CD4-positive, alpha-beta T cell treated with Interleukin-17A for 1 hour (primary cell): ENCODE measurements around the gene UHRF2.
"Not testable (repeated sequence)": the region's sequence is repeated elsewhere in the genome, so short reads cannot be mapped to it uniquely, and the experiment has no call there.

Experiments
- DNase-seq: peaks from one replicate; pipeline ENCODE4 v3.0.0-alpha.2; 2020

UHRF2 gene

GRCh38 chr9:6489099-6489498, 76.1 kb downstream of the UHRF2 start:
- DNase-seq: no peak

DNA sequence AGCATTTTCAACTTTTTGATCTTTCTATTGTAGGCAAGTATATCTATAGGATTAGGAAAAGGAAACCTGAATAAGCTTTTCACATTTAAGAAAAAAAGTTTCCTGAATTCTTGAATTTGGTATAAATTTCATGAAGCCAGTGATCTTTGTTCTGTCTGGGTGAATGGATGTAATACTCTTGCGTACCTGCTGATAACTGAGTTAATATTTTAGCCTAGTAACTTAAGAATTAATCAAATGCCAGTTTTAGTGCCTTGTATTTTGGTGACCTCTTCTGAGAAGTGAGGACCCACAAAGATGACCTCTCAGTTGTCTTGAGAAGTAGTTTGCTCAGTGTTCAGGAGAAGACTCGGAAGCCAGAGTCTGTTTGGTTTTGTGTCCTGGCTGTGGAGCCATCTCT, 77.9 kb downstream of the UHRF2 start:
- no peak for DNase-seq

DNA sequence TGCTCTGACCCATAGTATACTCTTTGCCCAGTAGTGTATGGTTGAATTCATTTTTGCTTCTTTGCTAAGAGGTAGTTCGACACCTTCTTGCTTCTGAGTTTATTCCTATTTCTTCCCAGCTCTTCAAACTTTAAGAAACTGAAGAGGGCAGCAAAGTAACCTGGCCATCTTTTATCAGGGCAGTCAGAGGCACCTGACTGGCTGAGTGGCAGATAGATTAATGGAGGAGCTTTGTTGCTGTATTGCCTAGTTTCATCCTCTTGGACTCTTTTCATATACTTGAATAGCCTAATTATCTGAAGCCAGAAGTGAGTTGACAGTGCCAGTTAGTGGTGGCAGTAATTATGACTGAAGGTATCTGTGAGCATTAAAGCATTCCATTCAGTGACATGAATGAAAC, 82.5 kb downstream of the UHRF2 start:
- DNase-seq: no peak

DNA sequence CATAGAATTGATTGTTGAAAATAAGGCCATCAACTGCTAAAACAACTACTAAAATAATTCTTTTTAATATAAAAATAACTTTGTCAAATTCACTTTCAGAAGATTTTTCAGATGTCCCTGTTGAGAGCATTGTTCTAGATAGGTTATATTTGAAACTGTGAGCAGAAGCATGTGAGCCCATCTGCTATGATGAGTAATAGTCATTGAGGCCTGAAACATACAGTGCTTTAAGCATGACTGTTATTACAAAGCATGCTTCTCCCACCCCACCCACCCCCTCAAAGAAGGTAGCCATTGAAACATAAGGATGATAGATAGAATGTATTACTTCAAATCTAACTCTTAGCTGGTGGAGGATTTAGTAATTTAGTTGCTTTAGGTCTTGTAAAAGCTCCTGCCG, 86.0 kb downstream of the UHRF2 start:
- no peak for DNase-seq

DNA sequence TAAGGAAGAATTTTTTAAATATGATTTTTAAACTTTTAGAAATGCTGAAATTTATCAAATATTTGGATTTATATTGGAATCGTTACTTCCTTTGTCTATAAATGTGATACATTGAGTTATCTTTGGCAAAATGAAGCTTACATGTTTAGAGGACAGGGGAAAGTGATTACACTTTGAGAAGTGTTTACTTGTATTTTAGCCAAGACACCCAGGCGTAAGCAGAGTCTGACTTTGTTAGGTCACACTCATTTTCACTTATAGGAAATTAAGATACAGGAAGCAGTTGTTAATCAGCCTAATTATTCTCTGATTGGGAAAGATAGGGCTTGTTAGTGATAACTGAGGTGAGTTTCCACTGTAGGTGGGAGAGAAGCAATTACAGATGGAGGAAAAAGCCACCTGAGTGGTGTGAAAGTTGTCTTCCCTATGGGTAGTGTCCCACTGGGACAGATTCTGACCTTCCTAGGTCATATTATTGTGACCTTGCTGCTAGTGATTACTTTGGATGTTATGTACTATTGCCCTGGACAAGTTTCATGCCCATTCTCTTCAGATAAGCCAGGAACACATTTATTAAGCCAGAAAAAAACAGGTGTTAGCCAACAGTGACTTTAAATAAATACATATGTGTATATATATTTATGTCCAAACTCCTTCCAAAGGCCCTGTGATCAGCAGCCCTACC, 88.7 kb downstream of the UHRF2 start:
- DNase-seq: no peak

DNA sequence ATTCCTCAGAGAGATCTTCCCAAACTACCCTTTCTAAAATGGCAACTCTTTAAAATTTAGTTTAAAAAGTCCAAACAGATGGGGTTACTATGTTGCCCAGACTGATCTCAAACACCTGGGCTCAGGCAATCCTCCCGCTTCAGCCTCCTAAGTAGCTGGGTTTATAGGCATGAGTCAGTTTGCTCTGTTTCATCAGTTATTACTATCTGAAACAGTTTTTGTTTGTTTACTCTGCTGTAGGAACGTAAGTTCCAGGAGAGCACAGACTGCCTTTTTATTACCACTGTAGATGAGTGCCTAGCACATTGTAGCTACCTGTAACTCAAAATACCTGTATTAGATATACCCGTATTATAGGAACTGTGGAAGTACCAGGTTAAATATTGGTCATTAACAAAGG, 89.4 kb downstream of the UHRF2 start:
- no peak for DNase-seq

GRCh38 chr9:6506571-6506970, 93.6 kb downstream of the UHRF2 start:
- no peak for DNase-seq

DNA sequence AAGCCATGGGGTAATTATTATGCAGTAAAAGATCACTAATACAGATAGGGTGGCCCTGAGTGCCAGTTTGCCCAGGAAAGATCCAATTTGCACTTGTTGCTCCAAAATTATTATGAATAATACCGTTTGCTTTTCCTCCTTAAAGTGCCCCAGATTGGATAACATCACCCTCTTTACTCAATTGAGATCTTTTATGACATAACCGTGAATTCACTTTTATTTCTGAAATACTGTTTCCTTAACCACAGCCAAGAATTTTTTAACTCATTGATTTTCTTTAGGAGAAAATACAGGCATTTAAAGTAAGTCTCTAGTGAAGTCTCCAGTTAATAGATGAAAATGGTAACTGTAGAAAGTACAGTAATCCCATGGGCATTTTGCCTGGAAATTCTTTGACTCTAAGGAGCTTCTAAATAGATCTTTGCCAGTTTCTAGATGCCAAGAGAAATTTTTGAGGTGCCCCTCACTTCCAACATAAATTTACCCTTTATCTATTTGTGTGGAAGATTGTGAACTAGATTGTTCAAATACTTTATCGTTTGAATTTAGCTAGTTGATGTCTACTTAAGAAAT, 99.2 kb downstream of the UHRF2 start:
- no peak for DNase-seq

- DNase-seq: no peak
These were observed 109.3 kb downstream of the UHRF2 start for GRCh38 chr9:6522263-6522662.

DNA sequence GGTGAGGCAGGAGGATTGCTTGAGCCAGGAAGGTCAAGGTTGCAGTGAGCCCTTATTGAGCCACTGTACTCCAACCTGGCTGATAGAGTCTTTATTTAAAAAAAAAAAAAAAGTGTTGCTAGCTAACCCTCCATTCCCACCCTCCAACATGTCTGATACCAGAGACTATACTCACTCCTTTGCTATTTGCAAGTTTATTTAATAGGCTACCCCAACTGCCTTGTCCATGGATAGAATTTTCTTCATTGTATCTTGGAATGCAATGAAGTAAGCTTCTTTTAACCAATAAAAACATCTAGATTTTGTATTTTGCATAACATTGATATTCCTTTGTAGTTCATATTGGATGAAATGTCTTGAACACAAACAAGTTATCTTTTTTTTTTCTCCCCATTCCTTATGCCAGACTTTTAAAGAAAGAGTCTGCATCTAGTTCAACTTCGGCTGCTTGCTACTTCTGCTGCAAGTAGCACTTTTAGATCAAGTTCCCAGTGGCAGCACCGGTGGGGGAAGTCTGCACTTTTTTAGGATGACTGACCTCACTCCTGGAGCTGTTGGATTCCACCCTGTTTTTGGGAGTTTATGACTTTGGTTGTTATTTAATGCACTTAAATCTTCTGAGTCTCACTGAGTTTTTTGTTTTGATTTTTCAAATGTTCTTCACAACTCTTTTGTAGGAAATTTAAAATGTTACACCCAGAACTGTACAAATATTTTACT, 112.5 kb downstream of the UHRF2 start:
- DNase-seq: no peak

DNA sequence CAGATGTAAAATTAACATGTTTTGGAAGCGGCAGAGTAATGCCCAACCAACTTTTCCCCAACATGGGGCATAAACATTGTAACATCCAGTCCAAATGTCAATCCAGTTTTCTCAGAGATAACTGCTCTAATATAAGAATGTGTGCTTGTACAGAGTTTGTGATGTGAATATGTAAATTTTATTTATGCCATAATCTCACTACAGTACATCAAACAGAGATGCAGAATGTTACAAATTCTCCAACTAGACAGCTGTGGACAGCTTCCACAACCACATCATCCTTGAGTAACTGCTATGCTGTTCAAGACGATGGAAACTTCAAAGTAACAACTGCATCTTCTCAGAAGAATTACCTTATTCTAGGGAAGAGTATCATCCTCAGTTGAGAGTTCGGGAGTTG, 122.6 kb downstream of the UHRF2 start:
- no peak for DNase-seq

- DNase-seq: no peak
These were observed 125.7 kb downstream of the UHRF2 start for GRCh38 chr9:6538666-6539071.

GRCh38 chr9:6542617-6543016, 129.6 kb downstream of the UHRF2 start:
- not testable (repeated sequence) for DNase-seq

GRCh38 chr9:6543204-6543603, 130.2 kb downstream of the UHRF2 start:
- no peak for DNase-seq

DNA sequence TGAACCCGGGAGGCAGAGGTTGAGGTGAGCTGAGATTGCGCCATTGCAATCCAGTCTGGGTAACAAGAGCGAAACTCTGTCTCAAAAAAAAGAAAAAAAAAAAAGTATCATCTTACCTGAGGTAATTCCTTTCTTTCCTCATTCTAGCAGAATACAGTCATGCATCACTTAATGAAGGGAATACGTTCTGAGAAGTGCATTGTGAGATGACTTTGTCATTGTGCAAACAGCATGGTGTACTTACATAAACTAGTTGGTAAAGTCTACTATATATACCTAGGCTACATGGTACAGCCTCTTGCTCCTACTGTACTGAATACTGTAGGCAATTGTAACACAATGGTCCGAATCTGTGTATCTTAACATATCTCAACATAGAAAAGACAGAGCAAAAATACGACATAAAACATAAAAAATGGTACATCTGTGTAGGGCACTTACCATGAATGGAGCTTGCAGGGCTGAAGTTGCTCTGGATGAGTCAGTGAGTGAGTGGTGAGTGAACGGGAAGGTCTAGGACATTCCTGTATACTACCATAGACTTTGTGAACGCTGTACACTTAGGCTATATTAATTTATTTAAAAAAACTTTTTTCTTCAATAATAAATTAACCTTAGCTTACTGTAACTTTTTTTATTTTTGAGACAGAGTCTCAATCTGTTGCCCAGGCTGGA, 132.2 kb downstream of the UHRF2 start:
- DNase-seq: no peak

GRCh38 chr9:6549106-6549800, 136.3 kb downstream of the UHRF2 start:
- no peak for DNase-seq

- no peak for DNase-seq
These were observed 138.1 kb downstream of the UHRF2 start for GRCh38 chr9:6551136-6551535.

DNA sequence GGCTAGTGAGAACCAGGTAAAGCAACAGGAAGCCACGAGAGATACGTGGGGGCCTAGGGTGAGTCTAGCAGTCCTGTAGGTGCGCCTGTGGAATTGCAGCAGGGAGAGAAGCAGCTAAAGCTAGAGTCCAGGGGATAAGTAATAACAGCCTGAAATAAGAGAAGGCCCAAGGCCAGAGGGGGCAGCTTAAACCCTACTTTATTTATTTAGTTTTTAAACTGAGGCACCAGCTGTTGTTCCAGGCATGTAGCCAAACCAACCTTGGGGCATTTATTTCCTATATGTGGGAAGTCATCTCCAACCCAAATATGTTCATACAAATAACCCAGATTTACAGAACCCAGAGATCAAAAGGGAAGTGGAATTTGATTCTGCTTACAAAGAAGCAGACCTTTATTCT, 139.0 kb downstream of the UHRF2 start:
- DNase-seq: no peak

DNA sequence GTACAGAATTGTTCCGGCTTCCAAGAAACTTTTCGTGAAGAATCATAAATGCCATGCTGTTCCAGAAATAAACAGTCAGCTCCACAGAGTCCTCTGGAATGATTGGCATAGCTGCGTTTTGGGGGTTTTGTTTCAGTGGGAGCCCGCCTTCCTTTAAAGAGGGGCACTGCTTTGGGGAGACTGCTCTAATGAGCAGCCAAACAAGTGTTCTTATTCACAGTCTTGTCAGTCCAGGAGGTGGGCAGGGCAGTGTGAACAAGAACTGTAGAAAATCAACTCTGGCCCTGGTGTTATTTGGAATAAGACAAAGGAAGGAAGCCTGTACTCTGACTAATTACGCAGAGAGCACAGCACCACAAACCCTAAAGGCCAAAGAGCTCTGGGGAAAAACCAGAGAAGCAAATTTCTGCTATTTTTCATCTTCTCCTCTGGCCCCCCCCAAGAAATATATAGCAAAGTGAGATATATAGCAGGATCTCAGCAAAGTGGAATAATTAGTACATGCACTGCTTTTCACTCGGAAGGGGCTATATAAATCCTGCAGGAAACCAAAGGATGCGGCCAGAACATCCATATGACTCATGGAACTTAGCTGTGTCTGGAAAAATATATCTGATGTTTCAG, 139.6 kb downstream of the UHRF2 start:
- DNase-seq: no peak

DNA sequence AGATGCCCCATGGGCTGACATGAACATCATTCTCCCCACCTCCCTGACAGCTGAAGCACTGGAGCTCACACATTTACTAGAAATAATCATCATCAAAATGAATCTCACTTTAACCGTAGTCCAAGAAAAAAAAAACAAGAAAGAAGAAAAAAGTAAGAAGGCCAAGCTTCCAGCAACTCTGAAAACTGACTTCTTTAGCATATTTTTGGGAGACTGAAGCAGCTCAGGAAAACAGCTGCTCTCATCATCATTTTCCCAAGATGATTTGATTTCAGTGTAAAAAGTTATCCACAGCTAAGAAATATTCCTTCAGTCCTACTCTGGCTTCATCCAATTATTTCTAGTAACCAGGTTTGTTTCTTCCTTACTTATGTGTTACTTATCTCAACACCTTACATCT, 140.9 kb downstream of the UHRF2 start:
- DNase-seq: no peak
